Muscle of arm (tissue), 12 donors: ENCODE measurements around the gene GABPB2. TPM values are rescaled to one million over a fixed set of nuclear protein-coding genes. Genes with fewer than 3 reads are reported as not detected.
"Not testable (repeated sequence)": the region's sequence is repeated elsewhere in the genome, so short reads cannot be mapped to it uniquely, and the experiment has no call there.

Experiments used
- DNase-seq: peaks from one replicate; pipeline ENCODE4 v3.0.0-alpha.2; 2013
- polyA plus RNA-seq, 12 donors: library from polyadenylated mRNA; unstranded; fragments of 120-200 nt; gene quantifications; one replicate each; pipeline ENCODE4 v1.2.1, GENCODE V29; 2013; ENCODE audit not compliant: insufficient read length in 12 of 12

Gene GABPB2
- polyA plus RNA-seq, 12 donors: 4.5 to 20.0 (median 6.2) TPM; not detected in 1

GRCh38 chr1:151059109-151060006 lies 11.2 kb upstream of the GABPB2 start, which contains the start of gene CDC42SE1:
TSS of gene CDC42SE1 (minus strand) at chr1:151059622. CDS start at chr1:151055730, 3,892 bp downstream.
- peak; percentile 89 for DNase-seq

- peak; percentile 85 for DNase-seq
Observed at GRCh38 chr1:151060007-151060656, 10.4 kb upstream of the GABPB2 start, which contains the start of gene MLLT11. TSS of gene MLLT11 (plus strand) at chr1:151060397. CDS start at chr1:151067225, 6,828 bp downstream.

- DNase-seq: no peak
Observed at GRCh38 chr1:151060657-151061421, 9.7 kb upstream of the GABPB2 start.

DNA sequence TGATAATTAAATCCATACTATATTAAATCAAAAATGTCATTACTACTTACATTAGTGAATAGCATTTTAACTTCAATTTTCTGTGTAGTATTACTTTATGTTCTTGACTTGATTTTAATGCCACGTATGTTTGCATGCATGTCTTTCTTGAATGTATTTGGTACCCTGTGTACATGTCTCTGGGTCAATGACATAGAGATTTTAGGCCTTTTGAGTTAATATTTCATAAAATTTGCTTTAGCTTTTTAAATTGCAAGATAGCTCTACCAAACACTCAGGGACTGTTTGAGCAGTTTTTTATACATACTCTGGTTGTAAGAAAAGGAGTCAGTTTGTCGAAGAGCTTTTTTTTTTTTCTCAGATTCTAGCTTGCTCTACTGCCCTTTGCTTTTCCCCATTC lies 8.9 kb upstream of the GABPB2 start:
- no peak for DNase-seq

GRCh38 chr1:151062741-151063371 lies 7.7 kb upstream of the GABPB2 start:
- DNase-seq: no peak

GRCh38 chr1:151065089-151065645 lies 5.4 kb upstream of the GABPB2 start:
- DNase-seq: no peak

- DNase-seq: no peak
Observed at GRCh38 chr1:151067185-151067584, 3.4 kb upstream of the GABPB2 start.

GRCh38 chr1:151069103-151069486 lies 1.5 kb upstream of the GABPB2 start:
- DNase-seq: no peak

DNA sequence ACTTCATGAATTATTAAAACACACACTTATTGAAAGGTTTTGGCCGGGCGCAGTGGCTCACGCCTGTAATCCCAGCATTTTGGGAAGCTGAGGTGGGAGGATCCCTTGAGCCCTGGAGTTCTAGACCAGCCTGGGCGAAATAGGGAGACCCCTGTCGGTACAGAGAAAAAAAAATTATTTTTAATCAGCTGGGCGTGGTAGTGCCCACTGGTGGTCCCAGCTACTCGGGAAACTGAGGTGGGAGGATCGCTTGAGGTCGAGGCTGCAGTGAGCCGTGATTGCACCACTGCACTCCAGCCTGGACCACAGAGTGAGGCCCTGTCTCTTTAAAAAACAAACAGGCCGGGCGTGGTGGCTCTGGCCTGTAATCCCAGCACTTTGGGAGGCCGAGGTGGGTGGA lies 1.7 kb downstream of the GABPB2 start:
- DNase-seq: no peak

DNA sequence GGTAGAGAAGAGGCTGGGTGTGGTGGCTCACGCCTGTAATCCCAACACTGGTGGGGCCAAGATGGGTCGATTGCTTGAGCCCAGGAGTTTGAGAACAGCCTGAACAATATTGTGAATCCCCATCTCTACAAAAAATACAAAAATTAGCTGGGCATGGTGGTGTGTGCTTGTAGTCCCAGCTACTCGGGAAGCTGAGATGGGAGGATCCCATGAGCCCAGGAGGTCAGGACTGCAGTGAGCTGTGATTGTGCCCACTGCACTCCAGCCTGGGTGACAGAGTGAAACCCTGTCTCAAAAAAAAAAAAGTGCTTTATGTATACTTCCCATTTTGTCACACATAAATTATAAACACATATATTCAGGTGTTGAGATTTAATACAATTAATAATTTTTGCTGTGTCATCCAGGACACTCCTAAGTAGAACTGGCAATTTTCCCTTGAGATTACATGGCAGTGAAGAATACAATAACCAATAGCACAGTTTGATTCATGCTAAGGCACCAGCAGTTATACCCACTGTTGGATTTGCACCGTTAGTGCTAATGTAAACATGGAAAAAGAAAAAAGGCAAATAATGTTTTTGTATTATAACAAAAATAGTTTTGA lies 15.5 kb downstream of the GABPB2 start:
- no peak for DNase-seq

- DNase-seq: not testable (repeated sequence)
Observed at GRCh38 chr1:151097426-151097825, 26.9 kb downstream of the GABPB2 start.

DNA sequence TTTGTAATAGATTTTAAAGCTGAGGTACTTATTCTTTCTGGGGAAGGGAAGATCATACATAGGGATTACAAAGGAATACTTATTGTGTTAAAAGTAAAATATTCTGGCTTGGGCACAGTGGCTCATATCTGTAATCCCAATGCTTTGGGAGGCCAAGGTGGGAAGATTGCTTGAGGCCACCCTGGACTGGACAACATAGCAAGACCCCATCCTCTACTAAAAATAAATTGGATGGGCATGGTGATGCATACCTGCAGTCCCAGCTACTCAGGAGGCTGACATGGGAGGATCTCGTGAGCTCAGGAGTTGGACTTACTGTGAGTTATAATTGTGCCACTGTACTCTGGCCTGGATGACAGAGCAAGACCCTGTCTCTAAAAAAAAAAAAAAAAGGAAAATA lies 27.6 kb downstream of the GABPB2 start:
- DNase-seq: no peak

- no peak for DNase-seq
Observed at GRCh38 chr1:151104630-151105029, 34.1 kb downstream of the GABPB2 start.

DNA sequence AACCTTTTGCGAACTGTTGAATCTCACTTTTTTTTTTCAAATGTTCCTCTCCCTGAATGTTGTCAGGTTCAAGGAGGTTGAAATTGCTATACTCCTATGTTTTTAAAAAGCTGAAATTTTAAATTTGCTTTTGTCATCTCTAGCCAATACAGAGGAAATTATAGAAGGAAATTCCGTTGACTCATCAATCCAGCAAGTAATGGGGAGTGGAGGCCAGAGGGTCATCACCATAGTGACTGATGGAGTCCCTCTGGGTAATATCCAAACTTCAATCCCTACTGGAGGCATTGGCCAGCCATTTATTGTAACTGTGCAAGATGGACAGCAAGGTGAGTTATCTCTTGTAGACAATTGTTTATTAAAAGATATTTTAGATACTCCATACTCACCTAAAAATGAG lies 36.3 kb downstream of the GABPB2 start:
- DNase-seq: no peak

DNA sequence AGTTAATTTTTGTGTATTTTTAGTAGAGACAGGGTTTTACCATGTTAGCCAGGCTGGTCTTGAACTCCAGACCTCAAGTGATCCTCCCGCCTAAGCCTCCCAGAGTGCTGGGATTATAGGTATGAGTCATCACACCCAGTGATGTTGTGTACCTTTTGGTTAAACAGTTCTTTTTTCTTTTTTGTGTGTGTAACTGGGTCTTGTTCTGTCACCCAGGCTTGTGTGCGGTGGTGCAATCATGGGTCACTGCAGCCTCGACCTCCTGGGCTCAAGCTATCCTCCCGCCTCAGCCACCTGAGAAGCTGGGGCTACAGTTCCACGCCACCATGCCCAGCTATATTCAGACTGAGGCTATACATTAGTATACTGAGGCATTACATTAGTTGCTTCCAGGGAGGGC lies 37.8 kb downstream of the GABPB2 start:
- DNase-seq: no peak

DNA sequence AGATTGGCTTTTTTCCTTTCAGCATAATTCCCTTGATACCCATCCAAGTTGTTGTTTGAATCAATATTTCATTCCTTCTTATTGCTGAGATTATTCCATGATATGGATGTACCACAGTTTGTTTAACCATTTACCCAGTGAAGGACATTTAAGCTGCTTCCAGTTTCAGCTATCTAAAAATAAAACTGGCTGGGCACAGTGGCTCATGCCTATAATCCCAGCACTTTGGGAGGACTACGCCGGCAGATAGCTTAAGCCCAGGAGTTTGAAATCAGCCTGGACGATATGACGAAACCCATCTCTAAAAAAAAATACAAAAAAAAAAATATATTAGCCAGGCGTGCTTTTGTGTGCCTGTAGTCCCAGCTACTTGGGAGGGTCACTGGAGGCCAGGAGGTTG lies 43.3 kb downstream of the GABPB2 start:
- DNase-seq: no peak

DNA sequence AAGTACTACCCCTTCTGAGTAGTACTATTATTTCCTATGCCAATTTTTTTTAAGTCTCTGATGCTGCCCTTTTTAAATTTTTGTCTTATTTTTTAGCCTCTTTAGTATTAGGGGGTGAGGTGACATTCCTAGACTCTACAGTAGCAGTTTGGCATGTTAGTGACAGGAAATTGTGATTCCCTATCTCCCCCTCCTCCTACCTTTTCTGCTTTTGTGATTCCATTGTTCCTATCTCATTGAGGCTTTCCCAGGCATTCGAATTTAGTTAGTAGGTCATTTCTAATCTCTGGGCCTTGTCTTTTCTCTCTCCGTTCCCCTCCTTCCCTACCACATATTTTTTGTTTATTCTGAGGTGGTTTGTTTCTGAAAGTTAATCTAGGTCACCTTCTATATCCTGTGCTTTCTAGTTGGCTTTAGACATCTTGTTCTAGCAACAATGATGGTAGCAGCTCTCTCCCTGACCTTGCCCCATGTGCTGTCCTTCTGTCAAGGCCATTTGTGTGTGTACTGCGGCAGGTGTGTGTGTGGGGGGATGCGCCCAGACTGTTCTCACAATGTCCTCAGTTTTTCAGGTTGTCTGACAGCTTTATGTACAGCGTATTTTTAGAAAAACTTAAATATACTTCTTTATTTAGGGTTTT lies 54.3 kb downstream of the GABPB2 start:
- DNase-seq: no peak

DNA sequence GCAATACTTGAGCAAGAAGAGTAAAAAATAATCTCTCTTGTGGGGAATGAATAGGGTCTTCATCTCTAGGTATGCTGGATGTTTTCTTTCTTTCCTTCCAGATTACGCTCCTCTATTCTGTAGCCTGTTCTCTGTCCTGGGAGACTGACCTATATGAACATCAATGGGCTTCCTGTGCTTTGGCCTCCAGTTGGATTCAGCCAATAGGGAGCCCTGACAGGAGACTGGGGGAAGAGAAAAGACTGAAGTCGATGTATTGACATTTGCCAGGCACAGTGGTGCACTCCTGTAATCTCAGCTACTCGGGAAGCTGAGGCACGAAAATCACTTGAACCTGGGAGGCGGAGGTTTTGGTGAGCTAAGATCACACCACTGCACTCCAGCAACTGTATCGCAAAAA lies 58.2 kb downstream of the GABPB2 start:
- no peak for DNase-seq

- DNase-seq: peak; percentile 88
Observed at GRCh38 chr1:151130987-151131586, 60.5 kb downstream of the GABPB2 start.
